Measurements from ENCODE around the gene DUSP2.

- TF ChIP-seq GATA3 (IDR thresholded peaks at IDR 0.05; ENCODE audit: low read depth, low read length): no peak
- no peak for TF ChIP-seq GATA2 (IDR thresholded peaks at IDR 0.05; ENCODE audit: low read depth, low read length)
Measured at GRCh38 chr2:96147593-96148201, 2.5 kb upstream of the DUSP2 start.
